ENCODE measurements around the gene PLEKHA1.

PLEKHA1 gene

GRCh38 chr10:122421742-122422141 is 47.2 kb downstream of the PLEKHA1 start:
- DNase-seq (ENCODE audit: low spot score), result no peak
- no peak for TF ChIP-seq CTCF (IDR thresholded peaks at IDR 0.05; ENCODE audit: extremely low read depth, missing control alignments)

GRCh38 chr10:122422266-122422989 is 47.9 kb downstream of the PLEKHA1 start:
- no peak for TF ChIP-seq CTCF (IDR thresholded peaks at IDR 0.05; ENCODE audit: extremely low read depth, missing control alignments)
- DNase-seq (ENCODE audit: low spot score), result no peak

- DNase-seq (ENCODE audit: low spot score), result no peak
- no peak for TF ChIP-seq CTCF (IDR thresholded peaks at IDR 0.05; ENCODE audit: extremely low read depth, missing control alignments)
Observed at GRCh38 chr10:122424059-122424458, 49.6 kb downstream of the PLEKHA1 start.

- no peak for DNase-seq (ENCODE audit: low spot score)
Observed at GRCh38 chr10:122426829-122427228, 52.3 kb downstream of the PLEKHA1 start.

GRCh38 chr10:122427280-122427679 is 52.8 kb downstream of the PLEKHA1 start:
- no peak for TF ChIP-seq CTCF (IDR thresholded peaks at IDR 0.05; ENCODE audit: extremely low read depth, missing control alignments)
- DNase-seq (ENCODE audit: low spot score), result no peak

More at GRCh38 chr10:122426829-122427228, 52.3 kb downstream of the PLEKHA1 start:
- no peak for TF ChIP-seq CTCF (IDR thresholded peaks at IDR 0.05; ENCODE audit: extremely low read depth, missing control alignments)

- peak; percentile 21 for TF ChIP-seq CTCF (IDR thresholded peaks at IDR 0.05; ENCODE audit: extremely low read depth, missing control alignments)
- no peak for DNase-seq (ENCODE audit: low spot score)
Observed at GRCh38 chr10:122435212-122435827, 60.8 kb downstream of the PLEKHA1 start.

GRCh38 chr10:122441961-122442360 is 67.5 kb downstream of the PLEKHA1 start:
- DNase-seq (ENCODE audit: low spot score), result no peak
- no peak for TF ChIP-seq CTCF (IDR thresholded peaks at IDR 0.05; ENCODE audit: extremely low read depth, missing control alignments)

All from GM20000 (cell line).